ENCODE measurements around the gene INPP1. TPM values are rescaled to one million over a fixed set of nuclear protein-coding genes. Genes with fewer than 3 reads are reported as not detected.

INPP1 gene
- total RNA-seq, 2 donors from 2014 or later: 18.6 to 25.9 TPM

GRCh38 chr2:190318931-190319554, 24.3 kb upstream of the INPP1 start:
- Histone ChIP-seq H3K27ac (peak overlapping the region; percentile 81 to 89), H3K4me1 (peaks cover 0 to 21% of the 10 kb centered on the region in 2 donors), H3K36me3 (no peaks in the 10 kb centered on the region), H3K27me3 (no peaks in the 10 kb centered on the region), H3K9me3 (no peaks in the 10 kb centered on the region), H3K4me3 (peak overlapping the region; percentile 65 to 74)
- TF ChIP-seq CTCF (IDR thresholded peaks at IDR 0.05): no peak
- DNase-seq (ENCODE audit: low spot score): no peak

- no peaks in the 10 kb centered on the region for H3K9me3 ChIP-seq
- peaks cover 0 to 16% of the 10 kb centered on the region in 2 donors for H3K4me1 ChIP-seq
- H3K4me3 ChIP-seq: peak within 1 kb of the TSS; percentile 65 to 74
- peak within 1 kb of the TSS; percentile 81 to 89 for H3K27ac ChIP-seq
- no peaks in the 10 kb centered on the region for H3K27me3 ChIP-seq
- TF ChIP-seq CTCF (IDR thresholded peaks at IDR 0.05): peak; percentile 12 to 74
- DNase-seq (ENCODE audit: low spot score): peak; percentile 98
- H3K36me3 ChIP-seq: no peaks in the 10 kb centered on the region
These were observed 23.6 kb upstream of the INPP1 start, which contains the start of gene HIBCH for GRCh38 chr2:190319555-190320498. Gene HIBCH, minus strand, starts transcription at chr2:190319826. Its CDS starts 76 bp downstream, at chr2:190319750.

- Histone ChIP-seq H3K27ac (peak overlapping the region; percentile 81 to 89), H3K4me3 (no peak overlapping the region), H3K9me3 (no peaks in the 10 kb centered on the region), H3K36me3 (no peaks in the 10 kb centered on the region), H3K27me3 (no peaks in the 10 kb centered on the region), H3K4me1 (peaks cover 0 to 13% of the 10 kb centered on the region in 2 donors)
- DNase-seq (ENCODE audit: low spot score): no peak
- no peak for TF ChIP-seq CTCF (IDR thresholded peaks at IDR 0.05)
These were observed 22.7 kb upstream of the INPP1 start for GRCh38 chr2:190320696-190321095.

GRCh38 chr2:190323406-190323805, 20.0 kb upstream of the INPP1 start:
- no peak overlapping the region for H3K27ac ChIP-seq
- no peak for TF ChIP-seq CTCF (IDR thresholded peaks at IDR 0.05)
- no peak for DNase-seq (ENCODE audit: low spot score)
- H3K36me3 ChIP-seq: no peaks in the 10 kb centered on the region
- H3K9me3 ChIP-seq: no peaks in the 10 kb centered on the region
- H3K4me3 ChIP-seq: no peak overlapping the region
- peaks cover 0 to 7% of the 10 kb centered on the region in 2 donors for H3K4me1 ChIP-seq
- H3K27me3 ChIP-seq: no peaks in the 10 kb centered on the region

- Histone ChIP-seq H3K4me3 (no peak overlapping the region), H3K27me3 (no peaks in the 10 kb centered on the region), H3K4me1 (no peaks in the 10 kb centered on the region), H3K27ac (no peak overlapping the region), H3K9me3 (no peaks in the 10 kb centered on the region), H3K36me3 (no peaks in the 10 kb centered on the region)
- TF ChIP-seq CTCF (IDR thresholded peaks at IDR 0.05): no peak
- no peak for DNase-seq (ENCODE audit: low spot score)
These were observed 17.8 kb upstream of the INPP1 start for GRCh38 chr2:190325588-190325987.

Measured in right atrium auricular region (tissue), 2 donors.